Caco-2 (cell line): ENCODE data around the gene PLEKHG3. TPM values are rescaled to one million over a fixed set of nuclear protein-coding genes. Genes with fewer than 3 reads are reported as not detected.

ENCODE experiments used
- BruUV-seq: library from RNA; stranded (reverse); fragments of 400-500 nt; replicated peaks from 2 replicates; lab custom pipeline; 2021; lab: Mats Ljungman, UMichigan
- CTCF ChIA-PET: fragments of 300-600 bp; sonication (Branson Sonifier 250); formaldehyde crosslinking; loops from one replicate; lab custom pipeline; 2022; ENCODE audit warnings: antibody characterized with exemption; lab: Charles Lee
- POLR2A ChIA-PET: fragments of 300-600 bp; sonication (Branson Sonifier 250); formaldehyde crosslinking; loops from one replicate; lab custom pipeline; 2022; ENCODE audit warnings: antibody characterized with exemption; lab: Charles Lee
- DNase-seq, 2 experiments: peaks; one replicate each; pipeline versions ENCODE4 v3.0.0 to v3.0.0-alpha.2; 2020 to 2022
- H3K27me3 ChIP-seq: replicated peaks from 2 replicates; pipeline ENCODE4 v1.6.0; 2011; ENCODE audit warnings: low read length; ENCODE audit not compliant: control insufficient read depth, insufficient read depth
- H3K36me3 ChIP-seq: 2 replicates; pipeline ENCODE4 v1.5.1; 2011; ENCODE audit warnings: low read length; ENCODE audit not compliant: control insufficient read depth, insufficient read depth
- H3K4me1 ChIP-seq: fragments of 250-450 bp; sonication (Bioruptor Pico); 2 replicates; pipeline ENCODE4 v1.5.1; 2020; ENCODE audit warnings: mild to moderate bottlenecking
- H3K4me3 ChIP-seq: 2 replicates; pipeline ENCODE4 v1.5.1; 2011; ENCODE audit warnings: low read depth, mild to moderate bottlenecking, control low read depth, low read length
- H3K9me3 ChIP-seq: fragments of 250-450 bp; sonication (Bioruptor Pico); 2 replicates; pipeline ENCODE4 v1.5.1; 2020; ENCODE audit warnings: mild to moderate bottlenecking, moderate library complexity
- H3K27ac Mint-ChIP-seq: one replicate; pipeline ENCODE4 v1.8.0; 2022; ENCODE audit warnings: mixed read lengths; ENCODE audit not compliant: unreplicated experiment
- H3K27me3 Mint-ChIP-seq: one replicate; pipeline ENCODE4 v1.8.0; 2022; ENCODE audit warnings: mixed read lengths; ENCODE audit not compliant: insufficient read depth, unreplicated experiment
- H3K36me3 Mint-ChIP-seq: one replicate; pipeline ENCODE4 v1.8.0; 2022; ENCODE audit warnings: mild to moderate bottlenecking, mixed read lengths; ENCODE audit not compliant: insufficient read depth, unreplicated experiment
- H3K4me1 Mint-ChIP-seq: one replicate; pipeline ENCODE4 v1.8.0; 2022; ENCODE audit warnings: low read depth, mixed read lengths; ENCODE audit not compliant: unreplicated experiment
- H3K4me3 Mint-ChIP-seq: one replicate; pipeline ENCODE4 v1.8.0; 2022; ENCODE audit warnings: mild to moderate bottlenecking, moderate library complexity, mixed read lengths; ENCODE audit not compliant: unreplicated experiment
- H3K9me3 Mint-ChIP-seq: one replicate; pipeline ENCODE4 v1.8.0; 2022; ENCODE audit warnings: mixed read lengths; ENCODE audit not compliant: unreplicated experiment
- intact Hi-C: fragments of 100-400 bp; cut with micrococcal nuclease; formaldehyde crosslinking; loops from one replicate; pipeline ENCODE4 v1.10.0; 2022; ENCODE audit not compliant: unreplicated experiment
- total RNA-seq: library from RNA; stranded (reverse); gene quantifications from 2 replicates; pipeline ENCODE4 v1.2.3, GENCODE V29; 2022
- TF ChIP-seq, protein P1 (sequence below), 2 experiments: fragments of 200-600 bp in 1 of 2; IDR thresholded peaks; 1 replicate in 1 of 2; 2 replicates in 1 of 2; pipeline versions ENCODE4 v1.5.1 to v1.8.0; 2011 to 2022; ENCODE audit warnings: antibody characterized with exemption in 1 of 2, control low read depth in 1 of 2, inconsistent platforms in 1 of 2, low read depth in 1 of 2, low read length in 1 of 2, mild to moderate bottlenecking in 1 of 2, moderate library complexity in 1 of 2; ENCODE audit not compliant: insufficient read depth in 1 of 2, severe bottlenecking in 1 of 2, unreplicated experiment in 1 of 2

The PLEKHG3 gene
- total RNA-seq, 1 experiment from 2014 or later = 85.9 TPM

DNA sequence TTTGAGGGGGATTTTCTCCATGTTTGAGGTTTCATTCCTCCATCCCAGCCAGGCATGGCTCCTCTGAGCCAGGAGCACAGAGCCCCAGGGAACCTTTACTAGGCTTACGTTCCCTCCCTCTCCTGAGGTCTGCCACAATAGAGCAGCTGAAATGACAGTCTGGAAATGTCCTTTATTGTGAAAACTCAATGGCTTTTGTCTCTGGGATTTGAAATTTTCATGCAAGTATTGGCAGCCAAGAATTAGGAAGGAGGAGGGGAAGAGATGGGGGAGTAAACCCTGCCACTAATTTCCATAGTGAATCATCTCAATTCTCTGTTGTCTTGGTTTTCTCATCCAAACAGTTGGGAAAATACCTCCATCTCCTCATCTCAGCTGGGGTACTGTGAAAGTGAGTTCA is 2.6 kb upstream of the PLEKHG3 start:
- no peak overlapping the region for H3K4me3 Mint-ChIP-seq
- TF ChIP-seq, protein P1, sequence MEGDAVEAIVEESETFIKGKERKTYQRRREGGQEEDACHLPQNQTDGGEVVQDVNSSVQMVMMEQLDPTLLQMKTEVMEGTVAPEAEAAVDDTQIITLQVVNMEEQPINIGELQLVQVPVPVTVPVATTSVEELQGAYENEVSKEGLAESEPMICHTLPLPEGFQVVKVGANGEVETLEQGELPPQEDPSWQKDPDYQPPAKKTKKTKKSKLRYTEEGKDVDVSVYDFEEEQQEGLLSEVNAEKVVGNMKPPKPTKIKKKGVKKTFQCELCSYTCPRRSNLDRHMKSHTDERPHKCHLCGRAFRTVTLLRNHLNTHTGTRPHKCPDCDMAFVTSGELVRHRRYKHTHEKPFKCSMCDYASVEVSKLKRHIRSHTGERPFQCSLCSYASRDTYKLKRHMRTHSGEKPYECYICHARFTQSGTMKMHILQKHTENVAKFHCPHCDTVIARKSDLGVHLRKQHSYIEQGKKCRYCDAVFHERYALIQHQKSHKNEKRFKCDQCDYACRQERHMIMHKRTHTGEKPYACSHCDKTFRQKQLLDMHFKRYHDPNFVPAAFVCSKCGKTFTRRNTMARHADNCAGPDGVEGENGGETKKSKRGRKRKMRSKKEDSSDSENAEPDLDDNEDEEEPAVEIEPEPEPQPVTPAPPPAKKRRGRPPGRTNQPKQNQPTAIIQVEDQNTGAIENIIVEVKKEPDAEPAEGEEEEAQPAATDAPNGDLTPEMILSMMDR (IDR thresholded peaks at IDR 0.05; ENCODE audit: insufficient read depth in 1 of 2, low read depth in 1 of 2, low read length in 1 of 2, severe bottlenecking in 1 of 2, unreplicated experiment in 1 of 2) = no peak
- H3K4me3 ChIP-seq = no peak overlapping the region
- no peaks in the 10 kb centered on the region for H3K9me3 ChIP-seq
- H3K4me1 ChIP-seq = peaks cover 28% of the 10 kb centered on the region
- H3K27me3 ChIP-seq = no peaks in the 10 kb centered on the region
- POLR2A ChIA-PET = no interaction called here
- H3K4me1 Mint-ChIP-seq = peaks cover 46% of the 10 kb centered on the region
- CTCF ChIA-PET = no interaction called here
- H3K36me3 ChIP-seq = no peaks in the 10 kb centered on the region
- BruUV-seq = no TSS peak
- intact Hi-C loops = no loop called here
- no peak for DNase-seq
- H3K27me3 Mint-ChIP-seq = no peaks in the 10 kb centered on the region
- H3K36me3 Mint-ChIP-seq = peaks cover 12% of the 10 kb centered on the region
- no peak overlapping the region for H3K27ac Mint-ChIP-seq
- no peaks in the 10 kb centered on the region for H3K9me3 Mint-ChIP-seq

GRCh38 chr14:64702493-64703394 is 1.5 kb upstream of the PLEKHG3 start:
- Histone ChIP-seq H3K4me1 (peaks cover 38% of the 10 kb centered on the region), H3K9me3 (no peaks in the 10 kb centered on the region), H3K36me3 (no peaks in the 10 kb centered on the region), H3K27me3 (no peaks in the 10 kb centered on the region), H3K4me3 (peak overlapping the region; percentile 81)
- H3K36me3 Mint-ChIP-seq = peaks cover 19% of the 10 kb centered on the region
- H3K27ac Mint-ChIP-seq = peak overlapping the region; percentile 83
- H3K9me3 Mint-ChIP-seq = no peaks in the 10 kb centered on the region
- H3K27me3 Mint-ChIP-seq = no peaks in the 10 kb centered on the region
- BruUV-seq = no TSS peak
- ChIA-PET CTCF (no interaction called here), POLR2A (interaction anchor here (1.5 to 2.4 kb wide), 3 partner anchors 23 to 56 kb away, joined by 3 to 8 read pairs (median 4); no protein-coding TSS in a partner anchor)
- TF ChIP-seq, protein P1 (IDR thresholded peaks at IDR 0.05; ENCODE audit: insufficient read depth in 1 of 2, low read depth in 1 of 2, low read length in 1 of 2, severe bottlenecking in 1 of 2, unreplicated experiment in 1 of 2) = no peak
- intact Hi-C loops = loop anchor here (1.0 kb wide), 2 partner anchors 22 to 31 kb away; no protein-coding TSS in a partner anchor
- peaks cover 51% of the 10 kb centered on the region for H3K4me1 Mint-ChIP-seq
- H3K4me3 Mint-ChIP-seq = peak overlapping the region; percentile 83
- DNase-seq = peak; percentile 86 to 88

DNA sequence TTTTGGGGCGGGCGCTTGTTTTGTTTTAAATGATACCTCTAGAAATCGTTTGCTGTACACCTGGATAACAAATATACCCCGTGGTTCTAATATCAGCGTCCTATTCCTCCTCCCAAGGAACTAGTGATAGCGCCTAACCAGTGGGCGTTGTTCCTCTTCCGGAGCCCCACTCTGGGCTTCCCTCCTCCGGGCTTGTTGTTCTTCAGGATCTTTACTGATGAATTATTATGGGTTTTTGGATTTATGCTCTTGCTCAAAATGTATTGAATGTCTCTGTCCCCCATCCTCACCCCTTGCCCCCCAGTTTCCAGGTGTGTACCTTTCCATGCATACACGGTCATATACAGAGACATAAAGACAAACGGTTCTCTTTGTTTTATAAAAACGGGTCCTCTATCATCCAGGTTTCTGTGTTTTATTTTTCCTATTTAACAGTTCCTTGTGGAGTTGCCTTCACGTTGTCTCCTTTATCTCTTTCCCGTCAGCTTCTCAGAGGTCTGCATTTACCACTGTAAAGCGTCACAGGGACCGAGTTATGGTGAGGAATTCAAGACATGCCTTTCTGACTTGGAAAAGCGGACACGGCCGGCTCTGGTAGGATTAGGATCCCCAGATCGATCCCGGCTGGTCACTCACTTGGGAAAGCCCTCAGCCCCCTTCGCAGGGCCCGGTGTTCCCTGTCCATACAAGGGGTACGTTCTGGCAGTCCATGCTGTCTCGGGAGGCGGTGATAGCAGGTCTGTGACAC is 655 bp upstream of the PLEKHG3 start:
- H3K4me3 ChIP-seq = peak overlapping the region; percentile 81
- H3K4me1 ChIP-seq = peaks cover 42% of the 10 kb centered on the region
- no peak for DNase-seq
- H3K27me3 ChIP-seq = no peaks in the 10 kb centered on the region
- H3K27me3 Mint-ChIP-seq = no peaks in the 10 kb centered on the region
- H3K36me3 Mint-ChIP-seq = peaks cover 27% of the 10 kb centered on the region
- peak overlapping the region; percentile 83 for H3K27ac Mint-ChIP-seq
- H3K36me3 ChIP-seq = no peaks in the 10 kb centered on the region
- intact Hi-C loops = loop anchor here (1.0 to 2.0 kb wide), 6 partner anchors 23 to 199 kb away; partner anchors contain the start of genes HSPA2 and ZBTB1
- ChIA-PET POLR2A (interaction anchor here (0.7 to 2.4 kb wide), 6 partner anchors 24 to 199 kb away, joined by 3 to 8 read pairs (median 4); partner anchors contain the start of gene ZBTB1), CTCF (interaction anchor here (0.9 to 1.0 kb wide), 2 partner anchors 42 to 56 kb away, joined by 3 to 5 read pairs; no protein-coding TSS in a partner anchor)
- no peaks in the 10 kb centered on the region for H3K9me3 Mint-ChIP-seq
- TF ChIP-seq, protein P1 (IDR thresholded peaks at IDR 0.05; ENCODE audit: insufficient read depth in 1 of 2, low read depth in 1 of 2, low read length in 1 of 2, severe bottlenecking in 1 of 2, unreplicated experiment in 1 of 2) = no peak
- BruUV-seq = TSS peak; percentile 60
- H3K4me3 Mint-ChIP-seq = peak overlapping the region; percentile 83
- H3K9me3 ChIP-seq = no peaks in the 10 kb centered on the region
- peaks cover 51% of the 10 kb centered on the region for H3K4me1 Mint-ChIP-seq
